ENCODE data around the gene FGF18. TPM values are rescaled to one million over a fixed set of nuclear protein-coding genes. Genes with fewer than 3 reads are reported as not detected.
"Not testable (repeated sequence)": the region's sequence is repeated elsewhere in the genome, so short reads cannot be mapped to it uniquely, and the experiment has no call there.

Gene FGF18
- total and polyA plus RNA-seq, 2 donors from 2014 or later = 0.39 to 1.8 TPM

- intact Hi-C loops (cut with DNase I) = no loop called here
- Histone ChIP-seq H3K27ac (ENCODE audit: low read depth in 2 of 2, low read length in 2 of 2) (no peak overlapping the region), H3K4me1 (ENCODE audit: control insufficient read depth in 2 of 3, insufficient read depth in 2 of 3, low read depth in 1 of 3, low read length in 3 of 3) (peaks cover 0 to 12% (median 9%) of the 10 kb centered on the region in 3 donors), H3K9ac (ENCODE audit: low read length in 3 of 3) (no peak overlapping the region), H3K36me3 (ENCODE audit: control insufficient read depth in 2 of 3, insufficient read depth in 3 of 3, low read length in 3 of 3) (peaks cover 5 to 49% (median 21%) of the 10 kb centered on the region in 3 donors), H3K4me3 (ENCODE audit: low read length in 3 of 3) (no peak overlapping the region), H3K9me3 (ENCODE audit: control insufficient read depth in 2 of 3, insufficient read depth in 1 of 3, low read length in 3 of 3) (no peaks in the 10 kb centered on the region), H3K27me3 (ENCODE audit: control insufficient read depth, insufficient read depth, low read length) (no peaks in the 10 kb centered on the region)
- no peak for FAIRE-seq
- TF ChIP-seq CTCF (IDR thresholded peaks at IDR 0.05; ENCODE audit: borderline replicate concordance, extremely low read depth, insufficient read depth) = no peak
- no peak for DNase-seq
Measured at GRCh38 chr5:171391996-171392577, 27.4 kb upstream of the FGF18 start.

GRCh38 chr5:171392585-171393159, 26.8 kb upstream of the FGF18 start:
- no peak for FAIRE-seq
- Histone ChIP-seq H3K9me3 (ENCODE audit: control insufficient read depth in 2 of 3, insufficient read depth in 1 of 3, low read length in 3 of 3) (no peaks in the 10 kb centered on the region), H3K9ac (ENCODE audit: low read length in 3 of 3) (no peak overlapping the region), H3K36me3 (ENCODE audit: control insufficient read depth in 2 of 3, insufficient read depth in 3 of 3, low read length in 3 of 3) (peaks cover 7 to 55% (median 25%) of the 10 kb centered on the region in 3 donors), H3K27ac (ENCODE audit: low read depth in 2 of 2, low read length in 2 of 2) (no peak overlapping the region), H3K4me3 (ENCODE audit: low read length in 3 of 3) (no peak overlapping the region), H3K4me1 (ENCODE audit: control insufficient read depth in 2 of 3, insufficient read depth in 2 of 3, low read depth in 1 of 3, low read length in 3 of 3) (peaks cover 0 to 12% (median 9%) of the 10 kb centered on the region in 3 donors), H3K27me3 (ENCODE audit: control insufficient read depth, insufficient read depth, low read length) (no peaks in the 10 kb centered on the region)
- no peak for DNase-seq
- intact Hi-C loops (cut with DNase I) = no loop called here
- TF ChIP-seq CTCF (IDR thresholded peaks at IDR 0.05; ENCODE audit: borderline replicate concordance, extremely low read depth, insufficient read depth) = no peak

GRCh38 chr5:171395042-171395441, 24.4 kb upstream of the FGF18 start:
- Histone ChIP-seq H3K9ac (ENCODE audit: low read length in 3 of 3) (no peak overlapping the region), H3K27ac (ENCODE audit: low read depth in 2 of 2, low read length in 2 of 2) (no peak overlapping the region), H3K36me3 (ENCODE audit: control insufficient read depth in 2 of 3, insufficient read depth in 3 of 3, low read length in 3 of 3) (peaks cover 7 to 59% (median 29%) of the 10 kb centered on the region in 3 donors), H3K4me1 (ENCODE audit: control insufficient read depth in 2 of 3, insufficient read depth in 2 of 3, low read depth in 1 of 3, low read length in 3 of 3) (peaks cover 0 to 4% (median 3%) of the 10 kb centered on the region in 3 donors), H3K27me3 (ENCODE audit: control insufficient read depth, insufficient read depth, low read length) (no peaks in the 10 kb centered on the region), H3K9me3 (ENCODE audit: control insufficient read depth in 2 of 3, insufficient read depth in 1 of 3, low read length in 3 of 3) (no peaks in the 10 kb centered on the region), H3K4me3 (ENCODE audit: low read length in 3 of 3) (no peak overlapping the region)
- DNase-seq (no peak), FAIRE-seq (no peak)
- TF ChIP-seq CTCF (IDR thresholded peaks at IDR 0.05; ENCODE audit: borderline replicate concordance, extremely low read depth, insufficient read depth) = no peak
- intact Hi-C loops (cut with DNase I) = no loop called here

- H3K9ac ChIP-seq (ENCODE audit: low read length in 3 of 3); DNase-seq; H3K9me3 ChIP-seq (ENCODE audit: control insufficient read depth in 2 of 3, insufficient read depth in 1 of 3, low read length in 3 of 3); H3K27ac ChIP-seq (ENCODE audit: low read depth in 2 of 2, low read length in 2 of 2); H3K4me3 ChIP-seq (ENCODE audit: low read length in 3 of 3); intact Hi-C loops (cut with DNase I); H3K4me1 ChIP-seq (ENCODE audit: control insufficient read depth in 2 of 3, insufficient read depth in 2 of 3, low read depth in 1 of 3, low read length in 3 of 3); FAIRE-seq; H3K27me3 ChIP-seq (ENCODE audit: control insufficient read depth, insufficient read depth, low read length): not testable (repeated sequence)
- H3K36me3 ChIP-seq (ENCODE audit: control insufficient read depth in 2 of 3, insufficient read depth in 3 of 3, low read length in 3 of 3) = peaks cover 8 to 58% (median 33%) of the 10 kb centered on the region in 3 donors
Measured at GRCh38 chr5:171396583-171396982, 22.9 kb upstream of the FGF18 start.
